Stimulated activated CD4-positive, alpha-beta T cell treated with anti-CD3 and anti-CD28 coated beads, Interleukin-12 subunit alpha, Interleukin-12 subunit beta, amount 100 ng/mL, for 24 hours (primary cell): ENCODE results near the gene RPS18.
"Not testable (repeated sequence)": the region's sequence is repeated elsewhere in the genome, so short reads cannot be mapped to it uniquely, and the experiment has no call there.

Source experiments
- DNase-seq, 2 experiments: peaks; one replicate each; pipeline ENCODE4 v3.0.0-alpha.2; 2020; ENCODE audit warnings: low read depth in 2 of 2

Gene RPS18

DNA sequence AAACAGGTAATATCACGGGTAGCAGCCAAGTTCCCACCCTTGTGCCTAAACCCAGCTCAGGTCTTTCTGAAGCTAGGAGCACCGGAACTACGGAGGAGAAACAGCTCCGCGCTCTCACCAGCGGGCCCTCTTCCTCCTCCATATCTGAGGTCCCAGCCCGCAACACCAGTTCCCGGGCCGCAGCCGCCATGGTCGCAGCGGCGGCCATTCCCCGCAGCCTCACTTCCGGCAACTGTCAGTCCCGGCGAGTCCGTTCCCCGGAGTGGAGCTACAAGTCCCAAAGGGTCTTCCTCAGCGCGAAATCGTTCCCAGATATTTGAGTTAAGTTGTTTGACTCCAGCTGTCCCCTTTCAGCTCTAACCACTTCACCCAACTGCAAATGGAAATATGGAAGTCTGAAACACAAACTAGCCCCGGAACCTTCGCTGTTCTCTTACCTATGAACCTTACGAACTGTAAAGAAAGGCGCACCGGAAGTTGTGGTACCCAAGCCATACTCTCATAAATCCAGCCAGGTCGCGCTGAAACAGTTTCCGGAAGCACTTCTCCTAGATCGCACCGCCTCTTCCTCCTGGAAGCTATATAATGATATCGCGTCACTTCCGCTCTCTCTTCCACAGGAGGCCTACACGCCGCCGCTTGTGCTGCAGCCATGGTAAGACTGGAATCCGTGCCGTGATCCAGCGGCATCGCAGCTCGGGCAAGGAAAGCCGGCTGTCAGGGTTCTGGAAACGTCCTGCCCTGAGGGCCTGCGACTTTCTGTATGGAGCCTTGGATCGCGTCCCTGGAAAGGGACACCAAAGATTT is at the start of gene RPS18, which contains the start of gene VPS52:
RPS18 (plus strand) TSS at position 608 of the 807 bp plus-strand sequence; CDS start at position 653, 45 bp downstream.
VPS52 (minus strand) TSS at position 409 of the 807 bp plus-strand sequence; CDS start at position 208, 201 bp downstream.
- DNase-seq = peak; percentile 80 to 85

DNA sequence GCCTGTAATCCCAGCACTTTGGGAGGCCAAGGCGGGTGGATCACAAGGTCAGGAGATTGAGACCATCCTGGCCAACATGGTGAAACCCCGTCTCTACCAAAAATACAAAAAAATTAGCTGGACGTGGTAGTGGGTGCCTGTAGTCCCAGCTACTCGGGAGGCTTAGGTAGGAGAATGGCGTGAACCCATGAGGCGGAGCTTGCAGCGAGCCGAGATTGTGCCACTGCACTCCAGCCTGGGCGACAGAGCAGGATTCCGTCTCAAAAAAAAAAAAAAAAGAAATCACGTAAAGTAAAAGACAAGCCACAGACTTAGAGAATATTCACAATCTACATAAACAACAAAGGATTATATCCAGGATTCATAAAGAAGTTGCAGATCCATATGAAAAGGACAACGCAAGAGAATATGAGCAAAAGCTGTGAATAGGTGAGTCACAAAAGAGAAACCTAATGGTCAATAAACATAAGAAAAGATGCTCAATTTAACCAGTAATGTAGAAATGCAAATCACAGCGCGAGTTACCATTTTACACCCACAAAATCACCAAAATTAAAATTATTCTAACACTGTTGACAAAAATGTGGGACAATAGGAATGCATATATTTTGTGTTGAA is 45.3 kb upstream of the RPS18 start:
- not testable (repeated sequence) for DNase-seq

DNA sequence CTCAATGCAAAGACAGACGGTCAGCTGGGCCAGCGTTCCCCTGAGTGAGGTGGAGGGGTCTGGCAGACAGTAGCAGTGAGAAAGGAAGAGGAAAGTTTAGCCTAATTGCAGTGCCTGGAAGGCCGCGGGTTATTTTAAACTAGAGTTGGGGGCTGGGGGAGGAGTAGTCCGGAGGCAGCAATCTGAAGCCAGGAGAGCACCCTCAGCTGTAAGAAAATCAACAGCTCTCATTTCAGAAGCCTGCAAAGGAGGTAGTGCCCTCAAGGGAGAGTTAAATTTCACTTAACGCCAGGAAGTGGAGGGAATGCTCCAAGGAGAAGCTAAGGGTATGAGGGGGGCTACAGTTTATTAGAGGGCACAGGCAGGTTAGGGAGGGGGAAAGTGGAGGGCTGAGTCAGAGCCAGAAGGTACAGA is 36.6 kb upstream of the RPS18 start:
- DNase-seq = no peak

DNA sequence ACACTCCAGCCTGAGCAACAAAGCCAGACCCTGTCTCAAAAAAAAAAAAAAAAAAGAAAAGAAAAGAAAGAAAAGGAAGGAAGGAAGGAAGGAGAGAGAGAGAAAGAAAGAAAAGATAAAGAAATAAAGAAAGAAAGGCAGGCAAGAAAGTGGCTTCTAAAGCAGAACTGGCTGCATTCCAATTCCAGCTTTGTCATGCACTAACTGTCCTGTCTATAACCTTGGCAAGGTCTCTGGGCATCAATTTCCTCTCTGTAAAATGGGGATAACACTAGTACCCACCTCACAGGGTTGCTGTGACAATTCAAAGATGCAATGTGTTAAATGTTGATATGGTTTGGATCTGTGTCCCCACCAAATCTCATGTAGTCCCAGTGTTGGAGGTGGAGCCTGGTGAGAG is 35.5 kb upstream of the RPS18 start:
- DNase-seq = no peak

DNA sequence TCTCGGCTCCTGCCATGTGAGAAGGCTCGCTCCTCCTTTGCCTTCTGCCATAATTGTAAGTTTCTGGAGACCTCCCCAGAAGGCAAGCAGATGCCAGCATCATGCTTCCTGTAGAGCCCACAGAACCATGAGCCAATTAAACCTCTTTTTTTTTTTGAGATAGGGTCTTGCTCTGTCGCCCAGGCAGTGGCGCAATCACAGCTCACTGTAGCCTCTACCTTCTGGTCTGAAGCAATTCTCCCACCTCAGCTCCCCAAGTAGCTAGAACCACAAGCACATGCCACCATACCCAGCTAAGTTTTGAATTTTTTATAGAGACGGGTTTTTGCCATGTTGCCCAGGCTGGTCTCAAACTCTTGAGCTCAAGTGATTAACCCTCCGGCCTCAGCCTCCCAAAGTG is 35.0 kb upstream of the RPS18 start:
- DNase-seq = no peak

DNA sequence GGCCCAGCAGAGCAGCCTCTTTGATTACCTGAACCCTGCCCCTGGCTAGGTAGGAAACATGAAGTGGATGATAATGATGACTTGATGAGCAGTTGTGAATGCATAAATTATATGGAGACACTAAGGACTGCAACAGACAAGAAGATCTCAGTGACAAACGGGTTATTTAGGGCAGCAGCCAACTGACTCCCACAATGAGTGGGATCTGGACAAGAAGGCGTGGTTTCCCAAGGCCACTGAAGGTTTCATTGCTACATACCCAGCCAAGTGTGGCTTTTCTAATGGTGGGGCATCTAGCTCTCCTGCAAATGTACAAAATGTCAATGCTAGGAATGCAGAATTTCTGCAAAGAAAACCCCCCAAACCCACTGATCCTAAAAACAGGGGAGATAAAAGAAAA is 34.1 kb upstream of the RPS18 start:
- DNase-seq = no peak

DNA sequence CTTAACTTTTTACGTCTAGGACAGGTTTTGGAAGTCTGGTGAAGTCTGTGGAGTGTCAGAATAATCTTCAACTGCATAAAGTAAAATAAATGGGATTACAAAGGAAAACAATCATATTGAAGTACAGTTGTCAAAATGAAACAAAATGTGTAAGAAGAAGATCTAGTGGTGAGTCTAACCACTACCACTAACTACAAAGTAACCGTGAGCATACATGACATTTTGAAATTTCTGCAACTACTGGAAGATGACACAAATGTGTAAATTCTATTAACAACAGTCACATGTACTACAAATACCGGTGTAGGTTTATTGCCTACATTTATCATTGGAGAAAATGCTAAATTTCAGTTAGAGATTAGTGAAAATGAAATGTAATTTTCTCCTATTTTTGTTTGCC is 29.9 kb upstream of the RPS18 start:
- DNase-seq = no peak

DNA sequence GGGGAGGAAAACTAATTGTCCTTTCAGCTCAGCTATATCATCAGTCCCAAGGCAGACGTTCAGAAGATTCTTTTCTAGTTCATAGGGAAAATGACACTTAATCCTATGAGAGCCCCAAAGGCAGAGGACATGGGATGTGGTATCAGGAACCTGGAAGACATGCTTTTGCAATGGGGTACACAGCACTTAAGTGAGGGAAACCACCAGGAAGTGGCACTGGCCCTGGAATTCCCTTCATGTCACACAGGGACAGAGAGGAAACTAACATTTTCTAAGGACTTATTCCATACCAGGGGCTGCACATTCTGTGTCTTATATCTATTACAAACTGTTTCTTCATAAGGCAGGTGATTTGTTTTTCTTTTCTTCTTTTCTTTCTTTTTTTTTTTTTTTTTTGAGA is 28.4 kb upstream of the RPS18 start:
- DNase-seq = no peak

DNA sequence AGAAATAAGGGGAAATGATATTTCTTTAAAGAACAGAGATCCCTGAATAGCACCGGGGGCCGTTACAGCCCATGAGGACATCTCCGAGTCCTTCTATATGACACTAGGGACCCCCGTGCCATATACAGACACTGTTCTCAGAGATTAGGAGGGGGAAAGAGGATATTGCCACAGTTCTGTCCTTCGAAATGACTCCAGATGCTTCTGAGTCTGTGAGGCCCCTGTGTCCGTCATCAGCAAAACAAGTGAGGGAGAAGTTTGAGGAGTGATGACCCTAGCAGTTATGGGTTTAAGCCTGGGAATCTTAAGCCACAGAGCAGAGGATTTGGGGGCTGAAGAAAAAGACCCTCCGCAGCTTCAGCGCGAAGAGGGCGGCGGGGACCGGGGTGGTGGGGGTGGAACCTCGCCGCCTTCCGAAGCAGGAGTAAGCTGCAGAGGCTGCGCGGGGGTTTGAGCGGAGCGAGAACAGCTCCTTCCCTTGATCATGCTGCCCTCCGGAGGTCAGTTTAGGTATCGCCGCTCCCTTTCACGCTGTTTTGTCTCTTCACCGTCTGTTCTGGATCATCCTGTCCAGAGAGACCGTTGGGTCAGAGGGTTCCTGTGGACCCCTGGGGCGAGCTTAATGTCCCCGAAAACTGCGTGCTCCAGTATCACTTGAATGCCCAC is 23.8 kb upstream of the RPS18 start:
- DNase-seq = peak; percentile 78 to 95

DNA sequence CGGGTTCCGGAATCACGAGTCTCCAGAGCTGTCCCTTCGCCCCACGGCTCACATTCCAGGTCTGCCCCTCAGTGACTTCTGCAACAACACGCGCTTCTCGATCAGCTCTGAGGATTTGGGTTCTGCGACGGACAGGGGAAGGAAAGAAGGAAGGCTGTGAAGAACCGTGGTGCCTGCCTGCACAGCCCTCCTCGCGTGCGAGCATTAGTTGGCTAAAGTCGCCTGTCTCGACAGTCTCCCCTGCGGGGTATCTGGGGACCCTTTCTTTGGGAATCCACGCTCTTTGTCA is 23.3 kb upstream of the RPS18 start:
- DNase-seq = no peak

DNA sequence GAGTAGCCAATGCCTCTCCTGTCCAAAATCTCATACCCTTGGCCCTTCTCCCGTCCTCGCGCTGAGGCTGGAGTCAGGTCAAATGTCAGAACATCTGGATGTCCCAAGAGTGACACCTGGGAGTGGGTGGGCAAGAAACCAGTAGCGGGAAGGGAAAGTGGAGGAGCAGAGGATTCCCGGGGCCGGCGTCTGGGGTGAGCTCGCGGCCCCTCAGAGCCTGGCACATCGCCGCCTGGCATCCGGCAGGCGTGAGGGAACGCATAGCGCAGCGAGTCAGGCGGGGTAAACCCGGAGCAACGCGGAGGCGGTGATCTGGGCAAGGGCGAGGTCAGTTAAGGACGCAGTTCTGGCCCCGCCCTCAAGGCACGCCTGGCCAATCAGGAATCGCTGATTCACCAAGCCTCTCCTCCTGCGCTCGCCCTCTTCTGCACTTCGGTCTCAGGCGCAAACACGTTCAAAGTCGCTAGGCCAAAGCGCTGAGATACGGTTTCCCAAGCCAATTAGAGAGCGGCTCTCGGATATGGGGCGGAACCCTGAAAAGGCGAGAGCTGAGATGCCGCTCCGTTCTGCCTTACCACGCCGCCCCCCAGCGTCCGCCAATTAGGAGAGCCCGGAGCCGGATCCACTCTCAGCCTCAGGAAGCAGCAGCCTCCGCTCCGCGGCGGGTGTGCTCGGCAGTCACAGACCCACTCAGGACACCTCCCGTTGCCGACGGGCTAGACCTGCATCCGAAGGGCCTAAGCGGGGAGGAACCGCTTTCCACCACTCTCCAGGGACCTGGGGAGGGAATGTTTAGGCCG is 22.7 kb upstream of the RPS18 start:
- peak; percentile 89 to 94 for DNase-seq

DNA sequence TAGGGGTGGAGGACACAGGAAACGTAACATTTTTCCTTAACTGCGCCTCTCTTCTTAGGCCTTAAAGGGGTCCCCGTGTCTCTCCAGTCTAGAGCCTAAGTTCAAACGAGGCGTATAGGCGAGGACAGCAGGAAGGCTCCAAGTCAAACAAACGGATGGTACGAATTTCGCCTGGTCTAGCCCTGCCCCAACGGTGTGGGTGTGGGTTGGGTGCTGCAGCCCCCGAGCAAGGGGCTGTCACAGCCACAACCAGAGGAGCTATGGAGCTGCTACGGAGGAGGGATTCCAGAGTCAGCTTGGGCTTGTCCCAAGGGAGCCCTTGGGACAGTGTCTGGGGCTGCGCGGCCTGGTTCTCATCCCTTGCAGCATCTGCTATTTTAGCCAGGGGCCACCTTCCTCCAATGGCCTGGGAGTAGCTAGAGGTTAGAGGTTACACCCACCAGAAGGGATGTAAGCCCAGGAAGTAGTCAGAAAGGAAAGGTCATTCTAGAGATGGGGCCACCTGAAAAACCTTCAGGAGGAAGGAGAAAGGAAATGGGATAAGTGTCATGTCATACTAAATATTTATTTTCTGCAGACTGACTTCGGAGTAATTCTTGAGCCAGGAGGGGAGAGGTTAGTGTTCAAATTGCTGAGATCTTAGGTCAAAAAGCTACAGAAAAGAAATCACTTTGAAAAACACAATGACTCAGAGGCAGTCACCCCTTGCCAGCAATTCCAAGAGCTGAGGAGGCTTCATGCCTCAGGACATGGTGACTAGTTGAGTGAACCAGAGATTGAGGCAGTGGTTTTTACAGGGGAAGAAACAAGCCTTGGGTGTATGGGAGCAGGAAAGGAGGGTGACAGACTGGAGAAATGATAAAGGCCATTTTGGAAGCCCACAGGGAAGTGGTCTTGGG is 21.9 kb upstream of the RPS18 start:
- no peak for DNase-seq

DNA sequence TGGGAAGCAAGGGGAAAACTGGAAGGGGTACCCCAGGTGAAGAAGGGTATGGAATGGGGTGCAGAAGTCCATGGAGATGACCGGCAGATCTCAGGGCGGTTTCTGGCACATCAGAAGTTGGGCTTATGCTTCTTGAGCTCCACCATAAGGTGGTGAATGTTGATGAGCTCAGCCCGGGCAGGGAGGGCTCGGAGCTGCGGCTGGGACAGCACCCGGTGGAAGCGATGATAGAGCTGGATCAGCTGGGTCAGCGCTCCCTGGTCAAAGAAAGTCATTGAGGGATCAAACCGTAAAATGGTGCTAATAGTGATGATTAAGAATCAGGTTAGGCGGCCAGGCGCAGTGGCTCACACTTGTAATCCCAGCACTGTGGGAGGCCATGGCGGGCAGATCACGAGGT is 21.1 kb upstream of the RPS18 start:
- DNase-seq = no peak

DNA sequence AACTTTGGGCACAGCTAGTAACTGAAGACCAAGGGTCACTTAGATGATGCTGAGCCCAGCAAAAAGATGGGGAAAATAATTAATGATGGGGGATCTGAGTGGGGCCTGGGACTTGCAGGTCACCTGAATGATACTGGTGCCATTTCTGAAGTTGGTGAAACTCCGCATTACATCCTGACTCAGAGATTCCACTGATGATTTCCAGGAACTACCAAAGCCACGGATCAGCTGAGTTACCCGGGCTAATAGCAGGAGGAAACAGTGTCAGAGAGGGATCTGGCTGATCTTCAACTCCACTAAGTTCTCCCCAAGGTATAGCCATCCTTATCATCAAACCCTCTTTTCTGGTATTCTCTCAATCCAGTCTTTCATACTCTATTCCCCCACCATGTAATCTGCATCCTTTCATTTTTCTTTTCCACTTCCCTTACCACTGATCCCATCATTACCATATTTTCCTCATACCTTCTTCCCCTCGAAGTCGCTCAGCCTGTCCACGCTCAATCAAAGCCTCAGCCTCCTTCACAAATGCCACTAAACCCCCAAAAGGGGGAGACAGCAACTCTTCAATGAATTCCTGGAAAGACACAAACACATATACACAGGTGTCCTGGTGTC is 20.4 kb upstream of the RPS18 start:
- DNase-seq = no peak

DNA sequence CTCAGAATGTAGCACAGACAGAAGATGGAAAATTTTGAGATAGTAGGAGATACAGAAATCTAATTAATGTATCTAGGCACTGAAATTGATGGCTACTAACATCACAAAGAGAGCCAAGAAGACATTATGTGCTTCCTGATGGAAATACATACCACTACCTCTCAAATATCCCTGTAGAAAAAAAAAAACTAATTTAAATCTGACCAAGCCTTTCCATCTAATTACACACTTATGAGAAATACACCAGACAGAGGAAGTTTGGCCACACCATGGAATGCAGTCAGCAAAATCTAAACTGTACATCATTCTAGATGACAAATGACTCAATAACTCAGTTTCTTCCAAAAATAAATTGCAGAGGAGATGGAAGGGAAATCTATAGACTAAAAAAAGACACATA is 19.1 kb upstream of the RPS18 start:
- DNase-seq = no peak

DNA sequence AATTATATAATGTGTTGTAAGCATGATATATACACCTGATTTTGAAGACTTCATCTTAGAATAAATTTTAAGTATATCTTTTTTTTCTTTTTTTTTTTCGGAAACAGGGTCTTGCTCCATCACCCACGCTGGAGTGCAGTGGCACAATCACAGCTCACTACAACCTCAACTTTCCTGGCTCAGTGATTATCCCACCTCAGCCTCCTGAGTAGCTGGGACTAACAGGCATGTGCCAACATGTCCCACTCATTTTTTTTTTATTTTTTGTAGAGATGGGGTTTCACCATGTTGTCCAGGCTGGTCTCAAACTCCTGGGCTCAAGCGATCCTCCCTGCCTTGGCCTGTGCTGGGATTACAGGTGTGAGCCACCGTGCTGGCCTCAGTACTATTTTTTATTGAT is 17.3 kb upstream of the RPS18 start:
- no peak for DNase-seq

DNA sequence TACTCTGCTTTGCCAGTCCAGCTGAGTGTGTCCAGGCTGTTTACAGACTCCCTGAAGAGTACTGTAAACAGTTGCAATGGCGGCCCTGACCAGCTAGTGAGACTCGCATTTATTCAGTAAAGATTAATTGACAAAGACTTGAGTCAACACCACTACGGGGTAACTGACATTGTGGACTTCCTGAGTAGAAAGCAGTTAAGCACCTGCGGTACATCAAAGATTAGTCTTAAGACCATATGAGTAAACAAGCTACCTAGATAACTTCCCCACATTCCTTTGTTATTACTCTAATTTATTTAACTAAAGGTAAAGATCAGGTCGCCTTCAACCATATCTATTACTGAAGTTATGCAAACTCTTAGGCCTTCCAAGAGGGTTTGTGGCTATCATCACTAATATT is 12.8 kb upstream of the RPS18 start:
- no peak for DNase-seq

DNA sequence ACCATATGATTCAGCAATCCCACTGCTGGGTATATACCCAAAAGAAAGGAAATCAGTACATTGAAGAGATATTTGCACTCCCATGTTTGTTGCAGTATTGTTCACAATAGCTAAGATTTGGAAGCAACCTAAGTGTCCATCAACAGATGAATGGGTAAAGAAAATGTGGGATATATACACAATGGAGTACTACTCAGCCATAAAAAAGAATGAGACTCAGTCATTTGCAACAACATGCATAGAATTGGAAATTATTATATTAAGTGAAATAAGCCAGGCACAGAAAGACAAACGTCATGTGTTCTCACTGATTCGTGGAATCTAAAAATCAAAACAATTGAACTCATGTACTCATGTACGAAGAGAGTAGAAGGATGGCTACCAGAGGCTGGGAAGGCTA is 9.4 kb upstream of the RPS18 start:
- not testable (repeated sequence) for DNase-seq

DNA sequence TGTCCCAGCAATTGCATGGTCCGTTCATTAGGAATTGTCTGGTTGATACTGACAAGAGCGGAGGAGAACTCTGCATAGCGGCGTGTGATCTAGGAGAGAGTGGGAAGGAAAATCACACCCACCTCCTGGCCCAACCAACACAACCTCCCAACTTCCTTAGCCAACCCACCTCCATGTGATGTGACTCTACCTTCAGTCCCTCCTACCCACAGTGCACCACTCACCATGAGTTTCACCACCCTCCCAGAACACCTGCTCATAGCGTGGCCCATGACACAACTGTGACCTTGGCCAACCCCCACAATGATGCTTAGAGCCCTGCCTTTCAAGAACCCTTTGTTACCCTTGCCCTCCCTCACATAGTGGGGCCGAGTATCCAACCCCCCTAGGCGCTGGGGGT is 7.9 kb upstream of the RPS18 start:
- no peak for DNase-seq

DNA sequence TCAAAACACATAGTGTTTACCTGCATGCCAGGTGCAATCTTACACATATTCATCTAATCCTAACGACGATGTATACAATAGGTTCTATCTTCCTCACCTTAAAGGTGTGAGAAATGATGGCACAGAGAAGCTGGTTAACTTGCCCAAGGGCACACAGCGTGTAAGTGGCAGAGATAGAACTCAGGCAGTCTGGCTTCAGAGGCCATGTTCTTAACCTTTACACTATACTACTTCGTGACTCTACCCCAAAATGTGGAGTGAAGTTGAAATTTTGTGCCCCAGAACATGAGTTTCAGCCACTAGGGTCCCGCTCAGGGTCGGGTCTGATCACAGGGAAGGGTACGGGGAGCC is 783 bp upstream of the RPS18 start:
- DNase-seq = no peak
